GM18499 (cell line): Measurements from ENCODE around the gene MAGI2.

Source experiments
- ATAC-seq: cut with Tn5 transposase; IDR thresholded peaks from one replicate; pipeline ENCODE4 v1.9.1; 2021; ENCODE audit warnings: moderate number of reproducible peaks; ENCODE audit not compliant: insufficient read depth, unreplicated experiment

MAGI2 gene

DNA sequence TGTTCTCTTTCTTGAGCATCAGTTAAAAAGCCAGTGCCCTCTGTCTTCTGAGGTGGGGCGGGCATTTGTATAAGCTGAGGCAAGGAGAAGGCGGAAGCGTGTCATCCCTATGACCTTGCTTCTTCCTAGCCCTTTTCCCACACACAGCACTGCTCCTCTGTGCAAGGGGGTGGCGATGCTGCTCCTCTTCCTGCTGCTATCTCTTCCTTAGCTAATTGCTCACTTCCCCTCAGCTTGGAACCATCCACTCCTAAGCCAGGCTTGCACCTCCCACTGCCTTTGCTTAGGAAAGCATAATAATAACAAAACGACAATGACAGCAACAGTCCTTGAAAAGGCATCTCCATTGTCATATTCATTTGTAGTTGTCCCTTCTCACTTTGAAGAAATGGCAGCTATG, 1288.0 kb downstream of the MAGI2 start:
- no peak for ATAC-seq

DNA sequence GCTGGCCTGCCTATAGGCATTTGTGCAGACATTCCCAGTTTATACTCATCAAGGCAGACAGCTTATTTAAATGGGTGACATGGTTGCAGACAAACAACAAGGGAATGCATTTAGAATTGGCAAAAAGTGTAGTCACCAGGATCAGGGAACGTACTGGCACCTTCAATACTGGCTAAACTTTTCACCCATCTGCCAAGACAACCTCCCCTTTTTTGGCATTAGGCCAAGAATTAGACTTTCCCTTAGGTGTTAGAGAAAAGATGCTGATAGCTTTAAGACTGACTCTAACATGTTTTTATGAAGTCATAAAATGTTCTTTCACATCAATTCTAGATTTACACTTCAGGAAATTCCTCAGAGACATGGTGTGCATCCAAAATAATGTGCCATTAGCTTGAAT, 1289.0 kb downstream of the MAGI2 start:
- ATAC-seq = no peak

DNA sequence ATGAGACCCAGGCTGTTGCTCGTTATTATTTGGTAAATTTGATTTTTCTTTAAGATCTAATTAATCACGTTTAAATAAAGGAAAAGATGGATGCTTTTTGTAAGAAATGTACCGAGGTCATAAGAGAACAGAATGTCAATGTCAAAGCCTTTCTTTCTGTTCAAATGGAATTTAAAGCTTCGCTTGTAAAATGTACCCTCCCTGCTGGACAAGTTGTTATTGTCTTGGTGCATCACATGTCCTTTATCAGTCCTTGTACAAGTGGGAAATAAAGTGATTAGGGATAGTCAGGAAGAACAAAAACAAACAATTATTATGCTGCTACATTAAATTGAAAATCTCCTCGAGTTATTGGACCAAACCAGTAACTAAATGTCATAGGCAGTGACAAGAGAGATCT, 1291.7 kb downstream of the MAGI2 start:
- no peak for ATAC-seq

DNA sequence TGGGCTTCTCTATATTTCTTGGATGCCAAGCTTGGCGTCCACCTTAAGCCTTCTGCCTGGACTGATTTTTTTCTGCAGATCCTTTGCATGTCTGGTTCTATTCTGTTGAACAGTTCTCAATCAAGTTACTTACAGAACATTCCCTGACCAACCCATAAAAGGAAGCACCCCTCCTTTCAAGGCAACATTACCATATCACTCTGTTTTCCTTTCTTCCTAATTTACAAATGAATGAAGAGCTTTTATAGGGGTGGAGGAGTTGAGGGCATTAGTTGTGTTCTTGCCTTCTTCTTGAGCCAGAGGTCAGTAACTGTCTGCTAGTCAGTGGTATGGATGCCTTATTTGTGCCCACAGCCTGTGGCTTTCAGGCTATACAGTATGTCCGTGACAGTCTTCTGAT, 1293.9 kb downstream of the MAGI2 start:
- ATAC-seq = no peak

DNA sequence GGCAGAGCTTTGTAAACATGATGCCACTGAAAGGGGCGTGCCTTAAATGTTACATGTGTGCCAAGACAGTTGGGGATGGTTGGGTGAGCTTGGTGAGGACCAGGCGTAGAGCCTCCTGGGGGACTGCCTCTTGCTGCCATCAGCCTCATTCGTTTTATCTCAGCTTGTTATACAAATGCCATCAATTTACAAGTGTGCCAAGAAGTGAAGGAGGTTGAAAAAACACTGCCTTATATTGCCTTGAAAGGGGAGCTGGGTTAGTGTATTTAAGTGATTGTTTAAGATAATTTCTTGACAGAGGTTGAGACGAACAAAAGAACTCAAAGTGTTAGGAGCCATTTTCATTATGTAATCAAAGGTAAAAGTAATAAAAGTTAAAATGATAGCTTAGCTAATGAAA, 1300.2 kb downstream of the MAGI2 start:
- no peak for ATAC-seq

DNA sequence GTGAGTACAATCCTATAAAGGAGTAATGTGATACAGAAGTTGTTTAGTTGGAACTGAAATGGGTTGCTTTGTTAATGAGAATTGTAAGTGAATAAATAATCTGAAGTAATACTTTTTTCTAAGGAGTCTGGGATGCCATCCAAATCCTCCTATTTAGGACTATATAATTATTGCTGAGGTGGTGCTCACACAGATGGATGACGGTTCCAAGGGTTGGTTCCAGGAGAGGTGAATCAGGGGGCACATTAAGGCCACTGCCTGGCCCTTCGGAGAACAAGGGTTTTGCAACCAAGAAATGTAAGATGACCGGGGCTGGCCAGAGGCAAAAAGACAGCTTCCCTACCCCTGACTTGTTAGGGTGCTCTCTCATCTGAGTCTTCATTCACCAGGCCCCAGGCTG, 1302.2 kb downstream of the MAGI2 start:
- ATAC-seq = no peak

DNA sequence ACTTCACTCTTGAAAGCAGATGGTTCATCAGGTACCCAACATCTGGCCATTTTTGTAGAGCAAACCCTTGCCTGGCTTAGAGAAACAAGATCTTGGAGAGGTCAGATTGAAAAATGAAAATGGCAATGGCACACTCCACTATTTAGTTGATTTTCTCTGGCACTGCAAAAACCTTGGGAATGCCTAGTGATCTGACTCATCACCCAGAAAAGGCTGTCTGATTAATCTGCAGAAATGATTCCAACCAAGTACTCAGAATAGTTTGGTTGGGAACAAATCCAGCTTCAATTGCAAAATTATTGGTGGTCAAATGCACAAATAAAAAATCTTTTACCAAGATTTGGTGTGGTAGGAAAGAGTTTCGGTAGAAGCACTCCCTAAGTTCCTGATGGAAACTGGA, 1303.7 kb downstream of the MAGI2 start:
- ATAC-seq = no peak

DNA sequence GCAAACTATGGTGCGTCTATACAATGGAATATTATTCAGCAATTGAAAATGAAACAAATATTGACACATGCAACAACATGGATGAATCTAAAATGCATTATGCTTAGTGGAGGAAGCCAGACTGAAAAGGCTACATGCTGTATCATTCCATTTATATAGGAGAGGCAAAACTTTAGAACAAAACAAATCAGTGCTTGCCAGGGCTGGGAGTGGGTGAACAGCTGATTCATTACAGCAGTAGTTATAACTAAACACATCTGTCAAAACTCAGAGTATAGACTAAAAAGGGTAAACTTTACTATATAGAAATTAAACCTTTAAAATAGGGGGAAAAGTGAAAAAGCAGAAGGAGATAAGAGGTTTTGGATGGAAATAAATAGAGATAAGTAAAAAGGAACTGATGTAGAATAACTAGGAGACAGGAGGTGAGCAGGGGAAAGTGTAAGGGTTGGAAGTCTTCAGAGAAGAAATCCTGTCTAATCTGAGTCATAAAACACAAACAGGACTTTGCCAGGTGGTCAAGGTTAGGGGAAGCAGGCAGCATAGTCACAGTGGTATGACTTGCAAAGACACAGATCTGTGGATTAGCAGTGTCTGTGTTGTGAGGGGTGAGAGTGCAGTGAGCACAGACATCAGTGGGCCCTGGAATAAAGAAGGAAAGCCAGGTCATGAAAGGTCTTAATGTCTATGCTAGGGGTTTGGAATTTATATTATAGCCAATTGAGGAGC, 1305.1 kb downstream of the MAGI2 start:
- no peak for ATAC-seq

DNA sequence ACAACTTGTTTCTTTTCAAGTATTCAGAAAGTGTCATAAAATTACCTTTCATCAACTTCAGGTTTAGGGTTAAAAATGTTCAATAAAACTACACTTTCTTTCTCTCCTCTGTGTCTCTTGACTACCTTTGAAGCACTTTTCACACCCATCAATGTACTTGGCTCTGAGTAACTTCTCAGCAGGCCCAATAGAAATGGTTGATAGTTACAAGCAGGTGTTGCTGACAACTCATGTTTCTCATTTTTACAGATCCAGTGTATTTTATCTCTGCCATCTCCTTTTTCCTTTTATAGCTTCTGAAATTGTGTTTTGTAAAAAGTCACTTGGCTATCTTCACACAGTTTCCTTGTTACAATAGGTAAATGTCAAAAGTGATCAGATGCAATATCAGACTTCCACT, 1306.9 kb downstream of the MAGI2 start:
- ATAC-seq = no peak

DNA sequence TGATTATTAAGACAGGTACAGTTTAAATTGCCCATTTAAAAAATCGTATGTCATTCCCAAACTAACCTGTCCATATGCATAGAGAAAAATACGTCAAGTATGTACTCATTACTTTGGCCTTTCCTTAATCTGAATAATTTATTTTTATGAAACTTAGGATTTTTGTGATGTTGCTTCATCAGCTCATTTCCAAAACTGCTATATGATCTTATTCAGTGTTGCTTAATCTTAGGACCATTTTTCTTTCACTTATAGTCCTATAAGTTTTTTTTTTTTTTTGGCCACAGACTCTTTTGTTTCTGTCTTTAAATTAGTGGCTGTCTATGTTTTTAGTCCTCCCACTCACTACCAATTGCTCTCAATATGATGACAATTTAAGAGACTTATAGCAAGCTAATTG, 1309.8 kb downstream of the MAGI2 start:
- ATAC-seq = no peak

DNA sequence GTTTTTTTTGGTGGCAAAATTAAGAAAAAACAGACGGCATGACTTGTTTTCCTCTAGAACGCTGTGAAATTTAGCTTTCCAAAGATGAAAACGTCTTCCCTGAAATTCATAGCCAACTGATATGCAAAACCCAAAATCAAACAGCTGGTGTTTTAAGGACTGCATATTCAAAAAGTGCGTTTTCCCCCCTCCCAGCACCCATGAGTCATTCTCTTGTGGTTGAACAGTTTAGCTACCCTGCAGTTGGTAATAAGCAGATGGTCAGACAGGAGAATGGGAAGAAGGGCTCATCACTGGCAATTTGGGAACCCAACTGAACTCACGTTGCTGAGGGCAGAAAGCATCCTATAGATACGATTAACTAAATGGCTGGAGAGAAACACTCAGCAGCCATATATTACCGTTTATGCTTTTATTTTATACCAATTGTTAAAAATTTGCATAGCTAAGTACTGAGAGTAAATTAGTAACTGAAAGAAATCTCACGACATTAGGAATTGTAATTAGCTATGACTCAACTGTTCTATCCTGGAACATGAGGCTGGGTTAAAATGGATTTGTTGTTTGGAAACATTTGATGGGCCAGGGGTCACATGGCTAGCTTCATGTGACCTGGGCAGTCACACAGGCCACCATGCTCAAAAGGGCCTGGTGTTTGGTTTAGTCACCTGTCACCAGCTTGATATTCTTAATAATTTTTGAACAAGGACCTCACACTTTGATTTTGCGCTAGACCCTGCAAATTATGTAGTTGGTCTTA, 1311.8 kb downstream of the MAGI2 start:
- no peak for ATAC-seq

DNA sequence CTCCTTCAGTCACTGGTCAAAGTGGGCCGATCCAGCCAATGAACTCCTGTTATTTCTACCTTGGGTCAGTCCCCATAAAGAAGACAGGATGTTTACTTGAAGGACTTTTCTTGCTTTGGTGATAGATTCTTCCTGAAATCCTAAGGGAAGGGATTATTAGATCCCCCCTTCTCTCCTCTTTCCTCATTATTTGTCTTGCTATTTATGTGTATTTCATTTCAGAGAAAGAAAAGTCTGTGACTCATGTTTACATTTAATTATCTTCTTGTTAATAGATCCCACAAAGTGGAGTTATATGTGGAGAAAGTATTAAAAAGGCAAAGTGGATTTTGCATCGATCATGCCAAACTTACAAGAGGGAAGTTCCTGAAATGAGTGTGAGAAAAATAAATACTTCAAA, 1313.4 kb downstream of the MAGI2 start:
- ATAC-seq = no peak

DNA sequence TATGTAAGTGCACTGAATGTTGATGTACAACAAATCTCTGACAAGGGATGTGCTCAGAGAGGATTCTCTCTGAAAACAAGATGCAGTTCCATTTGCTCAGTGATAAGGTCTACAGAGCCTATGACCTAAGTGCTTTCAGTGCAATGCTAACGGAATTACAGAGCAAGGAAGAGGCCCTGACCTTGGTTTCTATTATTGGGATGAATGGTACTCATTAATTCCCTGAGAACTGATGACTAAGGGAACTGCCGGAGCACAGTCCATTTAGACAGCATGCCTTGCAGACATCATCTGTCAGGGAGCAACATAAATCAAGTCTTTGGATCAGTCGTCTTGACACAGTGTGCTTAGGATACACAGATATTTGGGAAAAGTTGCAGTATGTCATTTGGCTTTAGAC, 1314.1 kb downstream of the MAGI2 start:
- no peak for ATAC-seq

DNA sequence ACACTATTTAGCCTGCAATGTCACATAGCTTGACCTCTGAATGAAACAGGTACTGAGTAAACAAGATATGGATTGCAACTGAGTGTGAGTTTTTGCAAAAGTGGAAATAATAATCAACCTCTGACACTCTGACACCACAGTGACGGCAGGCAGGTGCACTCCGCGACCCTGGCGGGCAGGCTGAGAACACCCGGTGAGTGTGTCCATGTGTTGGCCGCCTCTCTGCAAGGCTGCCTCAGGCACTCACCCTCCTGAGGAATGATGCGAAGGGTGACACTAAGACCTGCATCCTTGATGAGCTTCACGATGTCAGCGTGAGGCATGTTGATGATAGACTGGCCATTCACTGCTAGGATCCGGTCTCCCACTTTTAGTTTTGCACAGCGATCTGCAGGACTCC, 1318.7 kb downstream of the MAGI2 start:
- ATAC-seq = no peak

DNA sequence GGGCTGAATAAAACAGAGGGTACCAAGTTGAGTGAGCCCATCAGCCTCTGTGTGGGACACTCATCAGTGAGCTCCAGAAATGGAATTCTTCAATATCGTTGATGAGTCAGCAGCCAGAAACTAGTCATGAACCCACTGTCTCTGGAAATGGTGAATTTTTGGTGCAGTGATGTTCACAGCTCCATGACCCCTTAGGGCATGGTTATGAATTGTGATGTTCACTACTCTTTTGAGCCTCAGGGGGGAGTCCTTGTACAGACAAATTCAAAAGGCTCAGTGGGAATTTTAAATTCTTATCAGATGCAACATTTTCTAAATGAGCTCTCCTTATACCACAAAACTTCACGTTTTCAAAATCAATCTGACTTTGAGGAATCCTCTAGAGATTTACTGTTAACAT, 1319.2 kb downstream of the MAGI2 start:
- no peak for ATAC-seq

DNA sequence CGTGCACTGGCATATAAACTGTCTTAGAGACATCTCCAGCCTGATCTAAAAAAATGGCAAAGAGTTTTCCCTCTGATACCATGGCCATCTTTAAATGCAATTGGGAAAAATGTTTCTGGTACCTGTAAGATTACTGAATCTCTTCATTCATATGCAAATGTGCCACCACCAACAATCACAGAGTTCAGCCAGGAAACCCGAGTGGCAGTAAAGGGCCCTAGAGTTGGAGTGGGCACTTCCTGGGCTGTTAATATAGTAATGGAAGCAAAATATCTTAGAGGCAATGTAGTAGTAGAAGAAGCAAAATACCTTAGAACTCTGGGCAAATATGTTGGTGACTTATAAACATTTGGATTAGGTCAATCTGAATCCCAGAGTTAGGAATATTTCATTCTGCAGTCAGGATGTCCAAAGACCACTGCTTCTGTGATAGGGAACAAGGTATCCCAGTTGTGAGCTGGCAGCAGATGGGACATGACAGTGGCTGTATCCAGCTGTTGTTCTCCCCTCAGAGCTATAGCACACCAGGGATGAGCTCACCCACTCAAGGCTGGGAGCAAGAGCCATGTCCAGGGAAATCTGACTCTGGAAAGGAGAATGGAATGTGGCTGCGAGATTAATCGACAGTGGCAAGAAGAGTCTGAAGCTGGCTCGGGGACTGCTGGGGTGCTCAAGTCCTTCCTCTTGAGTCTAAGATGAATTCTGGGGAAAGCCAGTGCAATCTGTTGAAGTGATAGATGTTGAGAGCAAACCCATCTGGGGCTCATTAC, 1322.8 kb downstream of the MAGI2 start:
- no peak for ATAC-seq

DNA sequence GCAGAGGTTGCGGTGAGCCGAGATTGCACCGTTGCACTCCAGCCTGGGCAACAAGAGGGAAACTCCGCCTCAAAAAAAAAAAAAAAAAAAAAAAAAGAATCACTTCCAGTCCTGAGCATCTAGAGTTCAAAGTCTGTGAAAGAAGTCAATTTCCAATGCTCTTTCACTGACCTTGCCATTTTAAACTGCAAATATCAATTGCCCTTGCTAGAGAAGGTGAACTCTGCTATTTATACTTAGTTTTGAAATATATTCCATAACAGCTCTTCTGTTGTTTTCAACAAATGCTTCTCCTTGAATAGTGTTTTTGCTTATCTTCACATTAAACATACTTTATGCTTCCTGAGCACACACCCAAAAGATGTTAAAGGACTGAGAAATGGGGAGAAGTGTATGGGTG, 1323.6 kb downstream of the MAGI2 start:
- no peak for ATAC-seq

DNA sequence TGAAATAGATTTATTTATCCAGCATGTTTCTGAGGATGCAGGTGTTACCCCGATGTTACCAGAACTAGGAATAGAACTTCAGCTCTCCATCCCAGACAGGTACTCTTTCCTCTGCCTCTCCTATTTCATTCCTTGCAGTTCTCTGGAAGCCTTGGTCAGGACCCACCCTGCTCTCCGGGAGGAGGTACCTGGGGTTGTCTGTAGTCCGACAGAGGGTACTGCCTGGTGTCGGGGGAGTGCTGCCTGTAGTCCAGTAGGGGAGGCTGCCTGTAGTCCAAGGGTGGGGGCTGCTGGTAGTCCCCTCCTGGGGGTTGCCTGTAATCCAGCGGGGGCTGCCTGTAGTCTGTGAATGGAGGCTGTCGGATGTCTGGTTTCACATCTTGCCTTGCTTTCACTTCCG, 1326.5 kb downstream of the MAGI2 start:
- ATAC-seq = no peak

DNA sequence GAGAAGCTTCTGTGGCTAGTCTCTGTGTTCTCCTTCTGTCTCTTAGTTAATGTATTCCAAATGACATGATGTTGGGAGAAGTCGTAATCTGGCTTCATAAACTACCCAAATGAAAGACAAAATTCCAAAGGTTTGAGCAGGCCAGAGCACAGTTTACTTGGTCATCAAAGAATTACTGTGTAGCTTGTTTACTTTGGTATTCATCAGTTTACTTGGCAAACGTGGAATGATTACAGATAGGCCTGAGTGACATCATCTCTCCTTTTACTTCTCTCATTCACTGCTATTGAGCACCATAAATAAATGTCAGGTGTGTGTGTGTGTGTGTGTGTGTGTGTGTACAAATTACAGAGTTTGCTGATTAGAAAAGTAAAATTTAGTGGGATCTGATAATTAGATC, 1327.6 kb downstream of the MAGI2 start:
- no peak for ATAC-seq

DNA sequence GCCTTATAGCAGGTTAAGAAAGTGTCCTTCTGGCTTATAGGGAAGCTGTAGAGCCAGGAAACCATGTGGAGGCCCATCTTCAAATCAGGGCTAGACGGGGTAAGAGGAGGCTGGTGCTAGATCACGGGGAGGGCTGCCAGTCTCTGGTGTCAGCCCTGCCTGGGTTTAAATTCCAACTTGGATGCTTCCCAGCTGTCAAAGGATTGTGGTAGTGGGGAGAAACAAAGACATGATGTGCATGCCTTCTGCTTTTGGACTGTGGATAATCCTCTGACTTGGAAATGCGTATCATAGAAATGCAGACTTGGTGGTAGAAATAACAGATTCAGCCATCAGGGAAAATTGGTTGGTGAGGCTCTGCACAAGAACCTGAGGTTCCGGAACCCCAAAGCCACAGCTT, 1329.3 kb downstream of the MAGI2 start:
- no peak for ATAC-seq

DNA sequence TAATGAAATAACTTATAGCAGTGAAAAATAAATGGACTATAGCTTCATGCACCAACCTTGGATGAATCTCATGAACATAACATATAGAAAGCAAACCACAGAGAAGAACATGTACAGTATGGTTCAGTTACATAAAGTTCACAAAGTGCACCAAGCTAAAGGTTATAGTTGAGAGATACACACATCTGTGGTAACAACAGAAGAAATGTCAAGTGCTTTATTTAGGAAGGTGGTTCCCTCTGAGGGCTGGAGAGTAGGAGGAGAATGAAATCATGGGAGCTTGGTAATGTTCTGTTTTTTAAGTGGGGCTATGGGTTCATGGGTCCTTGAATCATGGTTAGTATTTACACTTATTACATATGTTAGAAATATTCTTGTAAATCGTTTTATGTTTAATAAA, 1331.6 kb downstream of the MAGI2 start:
- no peak for ATAC-seq
